GM18867 (cell line): ENCODE measurements around the gene OR4P4.

Source experiments
- ATAC-seq: cut with Tn5 transposase; IDR thresholded peaks from one replicate; pipeline ENCODE4 v1.9.1; 2021; ENCODE audit warnings: mild to moderate bottlenecking, moderate library complexity; ENCODE audit not compliant: unreplicated experiment

Gene OR4P4

DNA sequence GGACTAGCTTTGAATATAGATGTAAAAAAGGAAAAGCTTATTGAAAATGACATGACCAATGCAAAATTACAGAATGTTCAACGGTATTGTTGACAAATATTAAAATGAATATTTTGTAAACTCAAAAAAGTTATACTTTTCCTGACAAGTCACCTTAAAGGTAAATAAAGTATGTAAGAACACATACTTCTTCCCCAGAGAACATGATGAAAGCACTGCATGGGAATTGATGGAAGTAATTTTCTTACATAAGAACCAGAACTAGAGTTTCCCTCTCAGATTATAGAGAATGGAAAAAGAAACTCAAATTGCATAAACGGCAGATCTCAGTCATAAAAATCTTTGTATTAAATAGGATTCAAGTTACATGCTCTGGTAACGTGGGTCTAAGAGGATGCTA lies at the start of gene OR4P4:
OR4P4 (plus strand) TSS at position 301 of the 400 bp plus-strand sequence.
- ATAC-seq: no peak

DNA sequence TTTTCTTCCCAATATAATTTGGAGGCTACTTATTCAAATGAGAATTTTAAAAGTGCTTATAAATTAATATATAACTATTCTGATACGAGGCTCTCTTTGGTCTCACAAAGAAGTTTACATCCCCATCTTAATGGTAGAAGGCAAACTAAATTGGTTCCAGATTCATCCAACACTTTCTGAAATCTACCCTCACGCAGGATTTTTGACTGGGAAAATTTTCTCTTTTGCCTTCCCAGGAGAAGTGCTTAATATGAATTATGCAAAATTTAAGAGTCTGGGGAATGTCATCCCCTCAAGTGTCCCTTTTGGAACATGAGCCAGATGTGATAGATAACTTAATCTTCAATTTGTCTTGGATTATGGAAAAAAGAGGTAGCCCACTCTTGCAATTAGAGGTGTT lies 27.4 kb upstream of the OR4P4 start, which contains the start of gene OR4C11:
OR4C11 (minus strand) TSS at position 101 of the 400 bp plus-strand sequence. CDS start 3,272 bp downstream, outside the sequence.
- no peak for ATAC-seq

DNA sequence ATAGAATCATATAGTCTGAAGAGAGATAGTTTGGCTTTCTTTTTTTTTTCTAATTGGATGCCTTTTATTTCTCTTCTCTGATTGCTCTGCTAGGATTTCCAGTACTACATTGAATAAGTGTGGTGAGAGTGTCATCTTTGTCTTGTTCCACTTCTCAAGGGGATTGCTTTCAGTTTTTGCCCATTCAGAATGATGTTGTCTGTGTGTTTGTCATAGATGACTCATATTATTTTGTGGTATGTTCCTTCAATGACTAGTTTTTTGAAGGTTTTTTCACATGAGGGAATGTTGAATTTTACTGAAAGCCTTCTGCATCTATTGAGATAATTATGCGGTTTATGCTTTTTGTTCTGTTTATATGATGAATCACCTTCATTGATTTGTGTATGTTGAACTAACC lies 10.4 kb upstream of the OR4P4 start:
- ATAC-seq: no peak

DNA sequence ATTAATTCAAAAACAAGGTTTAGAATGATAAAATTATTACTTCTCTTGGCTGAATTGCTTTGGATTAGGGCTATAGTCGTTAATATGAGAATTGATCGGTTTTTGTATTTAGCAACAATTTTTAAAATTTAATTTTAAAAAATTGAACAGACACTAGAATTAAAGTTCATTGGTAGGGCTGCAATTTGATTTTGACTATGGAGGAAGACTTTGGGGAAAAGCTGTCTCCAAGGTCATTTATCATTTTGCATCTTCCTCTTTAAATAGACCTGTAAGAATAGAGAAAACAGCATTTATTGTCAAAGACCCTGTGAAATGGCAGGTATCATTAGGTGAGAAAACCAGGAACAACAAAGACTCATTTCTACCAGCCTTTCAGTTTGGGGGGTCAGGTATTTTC lies 13.1 kb downstream of the OR4P4 start, which contains the start of gene OR4S2:
OR4S2 (plus strand) TSS at position 301 of the 400 bp plus-strand sequence. CDS start 2,577 bp downstream, outside the sequence.
- no peak for ATAC-seq

DNA sequence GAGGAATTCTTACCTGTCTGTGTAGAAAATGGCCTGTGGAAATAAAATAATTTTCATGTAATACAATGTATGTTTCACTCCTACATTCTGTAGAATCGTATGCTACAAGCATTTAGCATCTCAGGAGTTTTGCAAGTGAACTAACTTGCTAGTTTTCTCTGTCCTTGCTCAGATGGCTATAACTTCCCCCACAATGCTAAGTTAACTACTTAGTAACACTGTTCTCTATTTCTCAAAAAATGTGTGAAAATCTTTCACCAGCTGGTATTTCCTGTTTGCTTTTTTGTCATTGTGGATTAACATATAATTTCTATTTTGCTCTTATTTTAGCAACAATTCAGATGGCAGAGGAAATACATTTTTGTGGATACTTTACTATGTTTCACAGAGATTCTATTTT lies 17.6 kb downstream of the OR4P4 start:
- peak; percentile 70 for ATAC-seq

GRCh38 chr11:55655096-55655495 lies 20.2 kb downstream of the OR4P4 start:
- no peak for ATAC-seq

DNA sequence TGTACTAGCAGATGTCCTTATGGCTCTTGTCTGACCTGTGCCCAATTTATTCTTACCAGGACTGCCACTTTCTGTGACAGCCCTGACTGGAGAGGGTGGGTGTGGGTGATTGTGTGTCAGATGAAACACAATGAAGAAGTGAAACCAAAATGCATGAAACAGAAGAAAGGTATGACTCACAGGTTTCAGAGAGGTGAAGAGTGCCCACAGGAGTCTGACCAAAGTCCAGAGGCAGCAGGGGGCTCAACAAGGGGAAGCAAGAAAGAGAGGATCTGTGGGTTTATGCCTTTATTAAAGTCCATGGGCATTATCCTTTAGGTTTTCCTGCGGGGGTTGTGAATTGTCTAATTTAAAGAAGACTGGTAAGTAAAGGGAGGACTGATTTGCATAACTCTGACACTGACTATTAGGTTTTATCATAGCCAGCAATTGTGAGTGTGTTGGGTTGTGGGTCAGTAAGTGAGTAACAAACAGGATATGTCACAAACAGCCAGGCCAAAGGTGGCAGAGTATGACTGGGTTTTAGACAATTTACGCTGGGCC lies 23.2 kb downstream of the OR4P4 start:
- ATAC-seq: peak; percentile 94

DNA sequence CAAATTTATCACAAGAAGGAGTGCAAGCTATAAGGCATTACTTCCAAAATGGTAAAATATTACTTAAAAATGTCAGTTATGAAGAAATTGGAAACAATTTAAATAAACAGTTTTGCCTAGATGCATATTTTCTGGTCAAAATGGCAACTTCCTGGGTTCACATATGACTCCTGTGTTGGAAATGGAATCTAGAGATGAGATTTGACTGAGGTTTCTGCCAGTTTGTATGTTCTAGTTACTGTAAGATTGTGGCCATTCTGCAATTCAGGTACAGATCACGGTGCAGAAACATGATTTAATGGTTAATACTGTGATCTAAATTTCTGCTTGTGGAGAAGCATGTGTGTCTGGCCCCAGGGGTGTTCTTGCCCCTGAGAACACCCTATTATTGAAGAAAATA lies 23.7 kb downstream of the OR4P4 start:
- ATAC-seq: peak; percentile 52

- ATAC-seq: no peak
Observed at GRCh38 chr11:55661901-55662300, 27.0 kb downstream of the OR4P4 start, which contains the start of gene OR4C6. Gene OR4C6 (plus strand): TSS chr11:55662201. CDS start chr11:55665167, 2,966 bp downstream.

- no peak for ATAC-seq
Observed at GRCh38 chr11:55669376-55669775, 34.5 kb downstream of the OR4P4 start.

DNA sequence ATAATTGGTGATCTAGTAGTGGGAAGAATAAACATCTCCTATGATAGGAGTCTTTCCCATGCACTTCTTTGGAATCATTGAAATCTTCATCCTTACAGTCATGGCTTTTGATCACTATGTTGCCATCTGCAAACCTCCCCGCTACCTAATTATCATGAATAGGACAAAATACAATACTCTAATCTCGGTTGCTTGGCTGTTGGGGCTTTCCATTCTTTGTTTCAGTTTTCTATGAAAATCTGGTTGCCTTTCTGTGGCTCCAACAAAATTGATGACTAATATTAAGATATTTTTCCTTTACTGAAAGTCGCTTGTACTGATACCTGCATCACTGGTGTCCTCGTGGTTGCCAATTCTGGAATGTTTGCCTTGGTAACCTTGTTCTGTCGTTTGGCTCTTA lies 38.9 kb downstream of the OR4P4 start:
- no peak for ATAC-seq
